H1 (cell line): Measurements from ENCODE around the gene MPPED1. TPM values are rescaled to one million over a fixed set of nuclear protein-coding genes. Genes with fewer than 3 reads are reported as not detected.

ENCODE experiments used
- CTCF ChIA-PET: fragments of 300-600 bp; sonication (Branson Sonifier 250); formaldehyde crosslinking; loops from one replicate; lab custom pipeline; 2021; ENCODE audit not compliant: partially characterized antibody; lab: Charles Lee
- POLR2A ChIA-PET: fragments of 300-600 bp; sonication (Branson Sonifier 250); formaldehyde crosslinking; loops from one replicate; lab custom pipeline; 2021; ENCODE audit warnings: inconsistent platforms; ENCODE audit not compliant: partially characterized antibody; lab: Charles Lee
- DNase-seq, 2 experiments: peaks; one replicate each; pipeline versions ENCODE4 v3.0.0 to v3.0.0-alpha.2; 2010 to 2022; ENCODE audit warnings: low spot score in 2 of 2, low read depth in 1 of 2, mixed read lengths in 1 of 2
- FAIRE-seq: peaks from 2 replicates; lab custom pipeline; 2011; peaks lifted over from hg19 to GRCh38; lab: Jason Lieb, UNC
- H2AFZ ChIP-seq: 2 replicates; pipeline ENCODE4 v1.8.1; 2012; ENCODE audit warnings: low read length, inconsistent platforms
- H2AK5ac ChIP-seq: 2 replicates; pipeline ENCODE4 v1.6.1; 2013; ENCODE audit warnings: low read depth, low read length
- H2BK120ac ChIP-seq: replicated peaks from 2 replicates; pipeline ENCODE3; 2013; ENCODE audit warnings: low read depth, low read length, inconsistent platforms
- H2BK12ac ChIP-seq: 2 replicates; pipeline ENCODE4 v1.6.1; 2013; ENCODE audit warnings: low read depth, low read length
- H2BK15ac ChIP-seq: 2 replicates; pipeline ENCODE4 v1.6.1; 2013; ENCODE audit warnings: low read length
- H2BK20ac ChIP-seq: 2 replicates; pipeline ENCODE4 v1.6.1; 2013; ENCODE audit warnings: low read length
- H2BK5ac ChIP-seq: 2 replicates; pipeline ENCODE4 v1.6.1; 2013; ENCODE audit warnings: low read depth, low read length
- H3K14ac ChIP-seq: 2 replicates; pipeline ENCODE4 v1.6.1; 2013; ENCODE audit warnings: inconsistent platforms; ENCODE audit not compliant: insufficient read length
- H3K18ac ChIP-seq: 2 replicates; pipeline ENCODE4 v1.6.1; 2013; ENCODE audit warnings: low read length; ENCODE audit errors: extremely low read depth
- H3K23ac ChIP-seq: 2 replicates; pipeline ENCODE4 v1.6.1; 2013; ENCODE audit warnings: inconsistent platforms; ENCODE audit not compliant: insufficient read length
- H3K23me2 ChIP-seq: 2 replicates; pipeline ENCODE4 v1.6.1; 2013; ENCODE audit warnings: low read depth, low read length
- H3K27ac ChIP-seq: 2 replicates; pipeline ENCODE4 v1.6.1; 2011; ENCODE audit warnings: low read depth, low read length, inconsistent platforms
- H3K27me3 ChIP-seq, 4 experiments: replicated peaks in 1 of 4; 1 replicate in 1 of 4; 2 replicates in 3 of 4; pipeline versions ENCODE4 v1.6.1 to v1.8.1; 2011 to 2013; ENCODE audit warnings: low read length in 3 of 4, mild to moderate bottlenecking in 3 of 4, inconsistent platforms in 2 of 4, mixed read lengths in 2 of 4, moderate library complexity in 1 of 4; ENCODE audit not compliant: control insufficient read depth in 3 of 4, insufficient read depth in 3 of 4; ENCODE audit errors: extremely low read depth in 1 of 4
- H3K36me3 ChIP-seq, 4 experiments: 2 replicates each; pipeline versions ENCODE4 v1.6.1 to v1.8.1; 2011 to 2013; ENCODE audit warnings: mild to moderate bottlenecking in 4 of 4, low read length in 3 of 4, moderate library complexity in 2 of 4, control low read depth in 1 of 4, inconsistent platforms in 1 of 4; ENCODE audit not compliant: insufficient read depth in 4 of 4, control insufficient read depth in 2 of 4
- H3K4ac ChIP-seq: replicated peaks from 2 replicates; pipeline ENCODE3; 2013; ENCODE audit warnings: low read length, low read depth, mixed read lengths, inconsistent platforms; ENCODE audit not compliant: insufficient read length
- H3K4me1 ChIP-seq, 4 experiments: replicated peaks in 1 of 4; 1 replicate in 1 of 4; 2 replicates in 3 of 4; pipeline versions ENCODE4 v1.6.1 to v1.8.1; 2011 to 2013; ENCODE audit warnings: low read length in 3 of 4, inconsistent platforms in 2 of 4, mixed read lengths in 1 of 4; ENCODE audit not compliant: insufficient read depth in 4 of 4, control insufficient read depth in 3 of 4
- H3K4me2 ChIP-seq, 2 experiments: 2 replicates each; pipeline versions ENCODE4 v1.6.1 to v1.8.1; 2011 to 2013; ENCODE audit warnings: low read depth in 2 of 2, low read length in 2 of 2, control low read depth in 1 of 2, inconsistent platforms in 1 of 2, mild to moderate bottlenecking in 1 of 2; ENCODE audit not compliant: insufficient read depth in 1 of 2
- H3K4me3 ChIP-seq, 4 experiments: fragments of 200-600, 300-600 bp in 1 of 4; sonication (generic), shearing (Covaris generic), sonication (Bioruptor Twin) in 1 of 4; 2 replicates each; pipeline versions ENCODE4 v1.5.1 to v1.8.1; 2011 to 2016; ENCODE audit warnings: low read length in 4 of 4, low read depth in 3 of 4, control low read depth in 2 of 4, inconsistent platforms in 2 of 4, mild to moderate bottlenecking in 2 of 4, mixed read lengths in 1 of 4, moderate library complexity in 1 of 4; ENCODE audit not compliant: insufficient read depth in 2 of 4; ENCODE audit errors: extremely low read depth in 1 of 4
- H3K56ac ChIP-seq: replicated peaks from 2 replicates; pipeline ENCODE3; 2013; ENCODE audit warnings: low read depth, mild to moderate bottlenecking, mixed read lengths, low read length, inconsistent platforms; ENCODE audit not compliant: insufficient read length
- H3K79me1 ChIP-seq: 2 replicates; pipeline ENCODE4 v1.6.1; 2013; ENCODE audit warnings: low read depth, low read length, control low read depth
- H3K79me2 ChIP-seq, 2 experiments: 2 replicates each; pipeline versions ENCODE4 v1.6.1 to v1.8.1; 2012 to 2013; ENCODE audit warnings: low read length in 2 of 2, mild to moderate bottlenecking in 2 of 2, inconsistent platforms in 1 of 2; ENCODE audit not compliant: insufficient read depth in 2 of 2, control insufficient read depth in 1 of 2
- H3K9ac ChIP-seq, 4 experiments: replicated peaks in 1 of 4; 1 replicate in 1 of 4; 2 replicates in 3 of 4; pipeline versions ENCODE4 v1.6.1 to v1.8.1; 2011 to 2013; ENCODE audit warnings: low read depth in 3 of 4, low read length in 3 of 4, control low read depth in 2 of 4, mild to moderate bottlenecking in 2 of 4, moderate library complexity in 2 of 4, inconsistent platforms in 1 of 4; ENCODE audit errors: extremely low read depth in 1 of 4
- H3K9me3 ChIP-seq, 2 experiments: 2 replicates each; pipeline versions ENCODE4 v1.6.1 to v1.8.1; 2012 to 2013; ENCODE audit warnings: mild to moderate bottlenecking in 2 of 2, moderate library complexity in 2 of 2, control low read depth in 1 of 2, inconsistent platforms in 1 of 2, low read depth in 1 of 2, low read length in 1 of 2, mixed read lengths in 1 of 2; ENCODE audit not compliant: insufficient read depth in 2 of 2
- H4K20me1 ChIP-seq, 2 experiments: replicated peaks in 1 of 2; 2 replicates each; pipeline versions ENCODE3 to v1.8.1; 2011 to 2013; ENCODE audit warnings: inconsistent platforms in 2 of 2, low read length in 2 of 2, mild to moderate bottlenecking in 1 of 2; ENCODE audit not compliant: insufficient read depth in 2 of 2, control insufficient read depth in 1 of 2
- H4K5ac ChIP-seq: 2 replicates; pipeline ENCODE4 v1.6.1; 2013; ENCODE audit warnings: low read length, low read depth, mixed read lengths, inconsistent platforms; ENCODE audit not compliant: insufficient read length
- H4K8ac ChIP-seq: 2 replicates; pipeline ENCODE4 v1.8.0; 2013; ENCODE audit warnings: mild to moderate bottlenecking, moderate library complexity, low read length, inconsistent platforms; ENCODE audit not compliant: insufficient read depth; ENCODE audit errors: extremely low read depth
- H4K91ac ChIP-seq: replicated peaks from 2 replicates; pipeline ENCODE3; 2013; ENCODE audit warnings: low read length, mixed read lengths, inconsistent platforms; ENCODE audit not compliant: insufficient read length
- CHD1 ChIP-seq: IDR thresholded peaks from 2 replicates; pipeline ENCODE4 v1.6.1; 2012; ENCODE audit warnings: low read depth, low read length, improper control_type of control experiment
- FOSL1 ChIP-seq: IDR thresholded peaks from 2 replicates; pipeline ENCODE4 v1.6.1; 2011; ENCODE audit warnings: mild to moderate bottlenecking, low read depth, low read length, moderate library complexity; ENCODE audit not compliant: insufficient read depth
- TBP ChIP-seq: IDR thresholded peaks from 2 replicates; pipeline ENCODE4 v1.6.1; 2011; ENCODE audit warnings: low read depth, low read length, improper control_type of control experiment
- ZNF274 ChIP-seq: IDR thresholded peaks from 2 replicates; pipeline ENCODE4 v1.7.0; 2012; ENCODE audit warnings: low read length, borderline replicate concordance; ENCODE audit errors: extremely low read depth
- WGBS, 2 experiments: shearing (Covaris generic) in 1 of 2; methylation state at CpG; one replicate each; pipeline versions ENCODE4 v1.1.6 to v1.1.7; 2013 to 2015; ENCODE audit warnings: low lambda C conversion rate in 2 of 2, mixed read lengths in 2 of 2, inconsistent platforms in 1 of 2, low coverage in 1 of 2, missing lambda C conversion rate in 1 of 2; ENCODE audit not compliant: insufficient replicate concordance in 2 of 2, insufficient coverage in 1 of 2, insufficient read length in 1 of 2; ENCODE audit errors: extremely low coverage in 1 of 2, missing lambda C conversion rate in 1 of 2; 5-methylcytosine and 5-hydroxymethylcytosine counted together
- polyA plus RNA-seq, 7 experiments: library from polyadenylated mRNA; depleted of rRNA in 3 of 7; stranded (reverse) in 5 of 7; unstranded in 2 of 7; fragments of >200 nt in 5 of 7; fragments of 200-250 nt in 2 of 7; gene quantifications; 1 replicate in 5 of 7; 2 replicates in 1 of 7; 4 replicates in 1 of 7; pipeline versions ENCODE4 v1.2.1 to v1.2.3, GENCODE V29; 2011 to 2013; ENCODE audit warnings: missing spikeins in 2 of 7, mixed read lengths in 2 of 7
- total RNA-seq: library from RNA; stranded (reverse); fragmentation: NEBNext Ultra II Directional; extraction: Animal tissue kit (Norgen Biotek cat#: 25700); gene quantifications from 2 replicates; pipeline ENCODE4 v1.2.1, GENCODE V29; 2021

MPPED1 gene
- total and polyA plus RNA-seq, 2 of the 8 experiments (the other 6 are each of a cell fraction or from before 2014, with no cell fraction given) = 0.29 to 0.37 TPM

DNA sequence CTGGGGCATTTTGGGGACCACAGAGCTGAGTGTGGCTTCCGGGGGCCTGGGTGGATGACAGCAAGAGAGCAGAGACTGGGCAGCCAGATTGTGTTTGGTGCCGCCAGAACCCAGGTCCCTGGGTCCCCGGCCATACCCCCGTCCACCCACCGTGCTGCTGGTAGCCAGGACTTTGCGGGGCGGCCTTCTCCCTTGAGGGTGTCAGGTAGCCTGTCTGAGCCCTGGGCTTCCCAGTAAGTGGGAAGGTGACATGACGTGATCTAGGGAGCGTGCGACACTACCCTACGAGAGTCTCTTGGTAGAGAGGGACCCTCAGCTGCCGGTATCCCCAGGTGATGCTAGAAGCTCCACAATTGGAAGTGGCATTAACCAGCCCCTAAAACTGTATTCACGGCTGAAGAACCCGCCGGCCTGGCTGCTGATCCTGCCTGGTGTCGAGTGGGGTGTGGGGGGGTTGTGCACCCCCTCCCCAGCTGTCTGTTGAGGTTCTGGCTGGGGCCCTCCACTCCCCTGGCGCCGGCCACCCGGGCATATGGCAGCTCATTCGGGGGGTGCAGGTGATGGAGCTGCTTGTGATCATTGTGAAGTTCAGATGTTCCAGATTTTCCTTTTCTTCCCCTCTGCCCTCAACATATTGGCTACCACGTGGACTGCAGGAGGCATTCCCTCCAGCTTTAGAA is 66.9 kb downstream of the MPPED1 start:
- Histone ChIP-seq H3K4me2 (no peak overlapping the region), H3K56ac (no peak overlapping the region), H4K91ac (no peak overlapping the region), H2BK120ac (no peak overlapping the region), H3K79me1 (no peaks in the 10 kb centered on the region), H4K8ac (no peak overlapping the region), H3K27me3 (no peaks in the 10 kb centered on the region; a peak in 1 of 7 replicates), H3K4ac (no peak overlapping the region), H4K20me1 (peaks cover 0 to 4% of the 10 kb centered on the region in 2 experiments), H3K36me3 (no peaks in the 10 kb centered on the region), H2BK5ac (no peak overlapping the region), H3K27ac (no peak overlapping the region), H3K14ac (no peak overlapping the region), H3K4me1 (peaks cover 0 to 5% (median 1%) of the 10 kb centered on the region in 4 experiments; a peak in 2 of 7 replicates), H3K23ac (no peak overlapping the region), H2BK15ac (no peak overlapping the region), H4K5ac (no peak overlapping the region), H2BK12ac (no peak overlapping the region), H2BK20ac (no peak overlapping the region), H3K4me3 (no peak overlapping the region), H3K9ac (no peak overlapping the region), H2AFZ (no peak overlapping the region), H3K9me3 (no peaks in the 10 kb centered on the region), H3K18ac (no peak overlapping the region), H2AK5ac (no peak overlapping the region), H3K23me2 (peaks cover 8% of the 10 kb centered on the region; the same call in 1 of the 2 replicates), H3K79me2 (no peaks in the 10 kb centered on the region)
- DNase-seq (no peak), FAIRE-seq (no peak)
- 89% methylated on average over 17 of the region's 21 CpGs; no CpG with 5 or more reads in 1 of the 2 experiments for WGBS, 2 experiments
- POLR2A ChIA-PET = no interaction called here
- CTCF ChIA-PET = interaction anchor here (0.7 to 2.2 kb wide), 6 partner anchors 10 to 180 kb away, joined by 3 to 5 read pairs (median 4); no protein-coding TSS in a partner anchor
- no peak for TF ChIP-seq FOSL1
- no peak for TF ChIP-seq ZNF274
- no peak for TF ChIP-seq TBP
- no peak for TF ChIP-seq CHD1
